Parietal lobe (tissue), 2 donors: Measurements from ENCODE around the gene GRSF1. TPM values are rescaled to one million over a fixed set of nuclear protein-coding genes. Genes with fewer than 3 reads are reported as not detected.

Experiments used
- small RNA-seq: library from RNA; depleted of rRNA; stranded (forward); fragments of <200 nt; gene quantifications from one replicate; pipeline ENCODE3, GENCODE V24; 2014; ENCODE audit warnings: low replicate concordance
- total RNA-seq: library from RNA; depleted of rRNA; stranded (reverse); fragments of >200 nt; gene quantifications from one replicate; pipeline ENCODE4 v1.2.3, GENCODE V29; 2014

The GRSF1 gene, protein sequence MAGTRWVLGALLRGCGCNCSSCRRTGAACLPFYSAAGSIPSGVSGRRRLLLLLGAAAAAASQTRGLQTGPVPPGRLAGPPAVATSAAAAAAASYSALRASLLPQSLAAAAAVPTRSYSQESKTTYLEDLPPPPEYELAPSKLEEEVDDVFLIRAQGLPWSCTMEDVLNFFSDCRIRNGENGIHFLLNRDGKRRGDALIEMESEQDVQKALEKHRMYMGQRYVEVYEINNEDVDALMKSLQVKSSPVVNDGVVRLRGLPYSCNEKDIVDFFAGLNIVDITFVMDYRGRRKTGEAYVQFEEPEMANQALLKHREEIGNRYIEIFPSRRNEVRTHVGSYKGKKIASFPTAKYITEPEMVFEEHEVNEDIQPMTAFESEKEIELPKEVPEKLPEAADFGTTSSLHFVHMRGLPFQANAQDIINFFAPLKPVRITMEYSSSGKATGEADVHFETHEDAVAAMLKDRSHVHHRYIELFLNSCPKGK
- total RNA-seq = 52.9 TPM

DNA sequence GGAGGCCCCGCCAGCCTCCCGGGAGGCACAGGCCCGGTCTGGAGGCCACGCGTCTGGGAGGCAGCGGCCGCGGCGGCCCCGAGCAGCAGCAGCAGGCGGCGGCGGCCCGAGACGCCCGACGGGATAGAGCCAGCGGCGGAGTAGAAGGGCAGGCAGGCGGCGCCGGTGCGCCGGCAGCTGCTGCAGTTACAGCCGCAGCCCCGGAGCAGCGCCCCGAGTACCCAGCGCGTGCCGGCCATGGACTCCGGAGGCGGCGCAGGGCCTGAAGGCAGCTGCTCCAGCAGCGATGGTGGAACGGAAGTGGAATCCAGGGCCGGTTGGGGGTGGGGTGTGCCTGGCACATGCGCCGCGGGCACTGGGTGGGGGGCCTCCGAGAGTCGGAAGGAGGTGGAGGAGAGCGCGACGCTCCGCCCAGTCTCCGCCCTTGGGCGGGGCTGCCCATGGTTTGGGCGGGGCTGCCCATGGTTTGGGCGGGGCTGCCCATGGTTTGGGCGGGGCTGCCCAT lies at the start of gene GRSF1:
Gene GRSF1 (minus strand): TSS at position 302 of the 505 bp plus-strand sequence. CDS start 63 bp downstream, at position 239.

Small RNA genes within 50 kb of the gene (small RNA-seq; reads per million reads assigned to genes)
- gene RF00026 (not detected), gene RNU6-891P (not detected)

Other genes with a start within 250 kb of the GRSF1 start
- gene AMBN, start 247.6 kb downstream of the GRSF1 start, total RNA-seq = 0.94 TPM
- gene ENAM, start 211.1 kb downstream of the GRSF1 start, total RNA-seq = not detected
- gene JCHAIN, start 173.4 kb downstream of the GRSF1 start, total RNA-seq = not detected
- gene UTP3, start 151.4 kb downstream of the GRSF1 start, total RNA-seq = 15.7 TPM
- gene RUFY3, start 117.9 kb downstream of the GRSF1 start, total RNA-seq = 375 TPM
- 42.3 TPM for gene MOB1B, start 62.5 kb upstream of the GRSF1 start, total RNA-seq
- gene DCK, start 153.8 kb upstream of the GRSF1 start, total RNA-seq = 68.5 TPM